Endothelial cell (in vitro differentiated cells): ENCODE results near the gene TMEM79. TPM values are rescaled to one million over a fixed set of nuclear protein-coding genes. Genes with fewer than 3 reads are reported as not detected.

Experiments used
- DNase-seq: peaks from one replicate; pipeline ENCODE4 v3.0.0; 2021; ENCODE audit warnings: low spot score
- H3K27ac Mint-ChIP-seq: one replicate; pipeline ENCODE4 v1.8.0; 2021; ENCODE audit warnings: mixed read lengths, inconsistent platforms; ENCODE audit not compliant: unreplicated experiment
- H3K27me3 Mint-ChIP-seq: one replicate; pipeline ENCODE4 v1.8.0; 2021; ENCODE audit warnings: mild to moderate bottlenecking, moderate library complexity, mixed read lengths, inconsistent platforms; ENCODE audit not compliant: unreplicated experiment
- H3K36me3 Mint-ChIP-seq: one replicate; pipeline ENCODE4 v1.8.0; 2021; ENCODE audit warnings: mild to moderate bottlenecking, low read depth, mixed read lengths, inconsistent platforms; ENCODE audit not compliant: unreplicated experiment
- H3K4me1 Mint-ChIP-seq: one replicate; pipeline ENCODE4 v1.8.0; 2021; ENCODE audit warnings: mild to moderate bottlenecking, mixed read lengths, inconsistent platforms; ENCODE audit not compliant: unreplicated experiment
- H3K4me3 Mint-ChIP-seq: one replicate; pipeline ENCODE4 v1.8.0; 2021; ENCODE audit warnings: mild to moderate bottlenecking, mixed read lengths, inconsistent platforms; ENCODE audit not compliant: unreplicated experiment
- H3K9me3 Mint-ChIP-seq: one replicate; pipeline ENCODE4 v1.8.0; 2021; ENCODE audit warnings: mixed read lengths, inconsistent platforms; ENCODE audit not compliant: unreplicated experiment
- total RNA-seq: library from RNA; stranded (reverse); fragmentation: NEBNext Ultra II Directional; extraction: Animal tissue kit (Norgen Biotek cat#: 25700); gene quantifications from one replicate; pipeline ENCODE4 v1.2.1, GENCODE V29; 2021; ENCODE audit not compliant: unreplicated experiment
- TF ChIP-seq, protein P1 (sequence below): fragments of 200-600 bp; sonication (generic); IDR thresholded peaks from one replicate; pipeline ENCODE4 v1.5.0; 2021; ENCODE audit warnings: antibody characterized with exemption; ENCODE audit not compliant: unreplicated experiment

The TMEM79 gene
- total RNA-seq, 1 donor from 2014 or later, result 2.9 TPM

DNA sequence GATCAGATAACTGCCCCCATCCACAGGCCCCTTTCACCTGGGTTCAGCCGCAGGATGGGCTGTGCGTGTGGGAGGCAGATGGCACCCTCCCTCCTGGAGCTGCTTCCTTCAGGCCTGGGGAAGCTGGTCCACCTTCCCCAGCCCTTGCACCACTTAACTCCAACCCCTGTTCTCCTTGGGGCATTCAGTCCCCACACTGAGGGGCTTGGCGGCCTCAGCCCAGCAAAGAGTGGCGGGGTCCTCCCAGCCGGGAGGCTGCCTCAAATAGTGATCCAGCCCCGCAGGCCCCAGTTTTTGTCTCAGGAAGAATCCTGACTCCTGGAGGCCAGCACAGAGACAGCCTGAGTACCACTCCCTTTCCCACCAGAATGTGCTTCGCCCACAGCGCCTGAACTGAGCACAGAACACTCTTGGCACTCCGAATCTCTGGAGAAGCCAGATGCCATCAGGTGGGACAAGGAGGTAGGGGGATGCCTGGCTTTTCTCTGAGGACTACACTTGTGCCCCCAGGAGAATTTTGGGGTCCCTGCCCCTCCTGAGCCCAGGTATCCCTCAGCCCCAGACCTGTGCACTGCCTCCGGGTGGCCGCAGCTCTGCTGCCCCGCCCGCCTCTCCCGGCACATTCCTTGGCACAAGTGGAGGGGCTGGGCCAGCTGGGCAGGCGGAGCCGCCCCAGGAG lies 37.2 kb upstream of the TMEM79 start:
- TF ChIP-seq, protein P1, sequence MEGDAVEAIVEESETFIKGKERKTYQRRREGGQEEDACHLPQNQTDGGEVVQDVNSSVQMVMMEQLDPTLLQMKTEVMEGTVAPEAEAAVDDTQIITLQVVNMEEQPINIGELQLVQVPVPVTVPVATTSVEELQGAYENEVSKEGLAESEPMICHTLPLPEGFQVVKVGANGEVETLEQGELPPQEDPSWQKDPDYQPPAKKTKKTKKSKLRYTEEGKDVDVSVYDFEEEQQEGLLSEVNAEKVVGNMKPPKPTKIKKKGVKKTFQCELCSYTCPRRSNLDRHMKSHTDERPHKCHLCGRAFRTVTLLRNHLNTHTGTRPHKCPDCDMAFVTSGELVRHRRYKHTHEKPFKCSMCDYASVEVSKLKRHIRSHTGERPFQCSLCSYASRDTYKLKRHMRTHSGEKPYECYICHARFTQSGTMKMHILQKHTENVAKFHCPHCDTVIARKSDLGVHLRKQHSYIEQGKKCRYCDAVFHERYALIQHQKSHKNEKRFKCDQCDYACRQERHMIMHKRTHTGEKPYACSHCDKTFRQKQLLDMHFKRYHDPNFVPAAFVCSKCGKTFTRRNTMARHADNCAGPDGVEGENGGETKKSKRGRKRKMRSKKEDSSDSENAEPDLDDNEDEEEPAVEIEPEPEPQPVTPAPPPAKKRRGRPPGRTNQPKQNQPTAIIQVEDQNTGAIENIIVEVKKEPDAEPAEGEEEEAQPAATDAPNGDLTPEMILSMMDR, result no peak
- no peak for DNase-seq
- H3K27me3 Mint-ChIP-seq, result peaks cover 7% of the 10 kb centered on the region
- peaks cover 27% of the 10 kb centered on the region for H3K4me1 Mint-ChIP-seq
- H3K36me3 Mint-ChIP-seq, result peaks cover 9% of the 10 kb centered on the region
- no peak overlapping the region for H3K27ac Mint-ChIP-seq
- no peaks in the 10 kb centered on the region for H3K9me3 Mint-ChIP-seq
- no peak overlapping the region for H3K4me3 Mint-ChIP-seq

DNA sequence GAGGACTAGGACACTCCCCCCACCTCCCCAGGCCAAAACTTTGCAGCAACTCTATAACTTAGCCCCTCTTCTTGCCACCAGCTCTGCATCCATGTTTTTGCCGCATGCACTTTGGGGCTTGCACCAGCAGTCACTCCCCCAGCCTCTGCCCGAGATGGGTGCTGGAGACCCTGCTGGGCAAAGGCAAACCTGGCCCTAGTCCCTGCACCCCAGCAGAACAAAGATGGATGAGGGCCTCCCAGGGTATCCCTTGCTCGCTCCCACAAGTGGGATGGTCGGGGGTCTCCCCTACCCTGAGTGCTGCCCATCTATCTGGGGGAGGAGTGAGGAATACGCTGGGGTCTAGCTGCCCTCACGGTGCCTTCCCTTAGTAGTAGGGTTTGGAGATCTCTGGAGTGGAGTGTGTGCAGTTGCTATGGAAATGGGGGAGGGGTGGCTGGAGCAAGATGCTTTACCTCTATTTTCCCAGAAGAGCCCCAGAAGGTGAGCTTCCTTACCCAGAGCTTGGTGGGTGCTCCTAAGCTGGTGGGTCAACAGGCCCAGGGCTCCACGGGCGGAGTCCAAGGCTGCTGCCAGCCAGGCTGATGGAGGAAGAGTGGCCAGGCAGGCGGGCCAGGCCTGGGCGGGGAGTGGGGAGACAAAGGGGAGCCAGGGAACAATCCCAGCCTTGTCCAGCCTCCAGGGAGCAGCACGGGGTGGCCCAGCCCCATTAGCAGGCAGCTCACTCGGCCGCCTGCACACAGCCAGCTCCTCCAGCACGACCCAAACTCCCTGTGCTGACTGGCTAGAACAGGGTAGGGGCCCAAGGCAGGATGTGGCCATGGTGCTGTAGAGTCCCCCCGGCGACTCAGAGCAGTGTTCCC lies 36.4 kb upstream of the TMEM79 start, which contains the start of gene PAQR6:
Gene PAQR6, minus strand, starts transcription at position 597 of the 863 bp plus-strand sequence. CDS start 1,325 bp downstream, outside the sequence.
- DNase-seq, result no peak
- H3K27me3 Mint-ChIP-seq, result peaks cover 7% of the 10 kb centered on the region
- peaks cover 34% of the 10 kb centered on the region for H3K4me1 Mint-ChIP-seq
- H3K9me3 Mint-ChIP-seq, result no peaks in the 10 kb centered on the region
- no peak within 1 kb of the TSS for H3K4me3 Mint-ChIP-seq
- H3K27ac Mint-ChIP-seq, result no peak within 1 kb of the TSS
- TF ChIP-seq, protein P1, result no peak
- H3K36me3 Mint-ChIP-seq, result peaks cover 12% of the 10 kb centered on the region

DNA sequence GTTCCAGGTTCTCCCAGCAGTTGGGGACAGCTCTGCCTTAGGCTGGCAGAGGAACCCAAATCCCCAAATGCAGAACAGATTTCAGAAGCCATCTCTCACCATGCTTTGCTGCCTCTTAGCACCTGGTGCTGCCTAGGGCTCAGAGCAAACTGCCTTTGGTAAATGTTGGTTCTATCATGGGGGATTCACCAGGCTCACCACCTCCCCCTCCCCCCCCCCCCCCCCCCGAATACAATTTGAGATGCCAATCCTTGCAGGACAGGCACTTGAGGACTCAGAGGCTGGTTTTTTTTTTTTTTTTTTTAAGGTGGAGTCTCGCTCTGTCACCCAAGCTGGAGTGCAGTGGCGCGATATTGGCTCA lies 35.8 kb upstream of the TMEM79 start:
- Mint-ChIP-seq H3K4me1 (peaks cover 36% of the 10 kb centered on the region), H3K36me3 (peaks cover 18% of the 10 kb centered on the region), H3K27me3 (peaks cover 6% of the 10 kb centered on the region), H3K4me3 (no peak overlapping the region), H3K9me3 (no peaks in the 10 kb centered on the region), H3K27ac (no peak overlapping the region)
- no peak for DNase-seq
- TF ChIP-seq, protein P1, result no peak

DNA sequence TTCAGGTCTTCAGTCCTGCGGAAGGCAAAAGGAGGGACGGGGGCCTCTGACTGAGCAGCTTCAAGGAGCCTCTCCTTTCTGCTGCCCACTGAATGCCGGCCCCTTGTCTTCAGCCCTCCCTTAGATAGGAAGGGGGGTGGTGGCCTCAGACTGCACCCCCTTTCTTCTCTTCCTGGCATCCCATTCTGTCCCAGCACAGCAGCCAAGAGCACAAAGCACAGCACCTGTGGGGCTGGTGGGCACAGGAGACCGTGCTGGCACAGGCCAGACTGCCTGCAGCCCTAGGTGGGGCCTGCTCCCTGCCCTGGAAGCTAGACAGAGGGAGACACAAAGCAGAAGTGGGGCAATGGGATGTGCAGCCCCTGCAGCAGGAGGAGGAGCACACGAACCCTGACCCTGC lies 34.5 kb upstream of the TMEM79 start:
- TF ChIP-seq, protein P1, result no peak
- DNase-seq, result no peak
- peaks cover 7% of the 10 kb centered on the region for H3K27me3 Mint-ChIP-seq
- no peak overlapping the region for H3K4me3 Mint-ChIP-seq
- H3K27ac Mint-ChIP-seq, result no peak overlapping the region
- peaks cover 25% of the 10 kb centered on the region for H3K36me3 Mint-ChIP-seq
- no peaks in the 10 kb centered on the region for H3K9me3 Mint-ChIP-seq
- H3K4me1 Mint-ChIP-seq, result peaks cover 38% of the 10 kb centered on the region

DNA sequence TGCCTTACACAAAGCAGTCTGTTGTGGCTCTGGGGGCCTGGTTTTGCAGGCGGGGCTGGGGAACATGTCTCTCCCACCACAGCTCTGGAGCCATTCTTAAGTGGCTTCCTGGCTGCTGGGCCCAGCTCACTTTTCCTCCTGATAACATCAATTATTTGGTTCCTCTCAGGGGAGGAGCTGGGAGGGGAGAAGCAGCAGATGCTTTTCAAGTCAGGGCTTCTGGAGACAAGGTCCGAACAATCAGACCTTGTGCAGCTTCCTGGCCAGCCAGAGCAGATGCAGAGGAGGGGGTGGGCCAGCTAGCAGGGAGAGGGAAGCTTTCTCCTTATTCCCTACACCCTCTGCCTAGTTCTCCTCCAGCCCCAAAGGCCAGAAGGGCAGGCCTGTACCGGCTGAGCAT lies 32.6 kb upstream of the TMEM79 start:
- no peak for DNase-seq
- TF ChIP-seq, protein P1, result no peak
- Mint-ChIP-seq H3K9me3 (no peaks in the 10 kb centered on the region), H3K27me3 (peaks cover 6% of the 10 kb centered on the region), H3K4me3 (peak overlapping the region; percentile 21), H3K36me3 (peaks cover 30% of the 10 kb centered on the region), H3K4me1 (peaks cover 31% of the 10 kb centered on the region), H3K27ac (no peak overlapping the region)
